Activated T-cell treated with anti-CD3 and anti-CD28 coated beads, Interleukin-2, amount 50 U/mL, for 24 hours (primary cell): ENCODE results near the gene C11orf42.
A peak's percentile ranks its signal among the peaks of the same experiment; 100 is the strongest.

Experiments
- DNase-seq: peaks from one replicate; pipeline ENCODE4 v3.0.0-alpha.2; 2020
- H3K27ac Mint-ChIP-seq: 2 replicates; pipeline ENCODE4 v1.8.0; 2020; ENCODE audit warnings: mild to moderate bottlenecking, mixed read lengths
- H3K27me3 Mint-ChIP-seq: 2 replicates; pipeline ENCODE4 v1.8.0; 2020; ENCODE audit warnings: mixed read lengths
- H3K36me3 Mint-ChIP-seq: 2 replicates; pipeline ENCODE4 v1.8.0; 2020; ENCODE audit warnings: low read depth, mixed read lengths
- H3K4me1 Mint-ChIP-seq: 2 replicates; pipeline ENCODE4 v1.8.0; 2020; ENCODE audit warnings: low read depth, mixed read lengths
- H3K4me3 Mint-ChIP-seq: 2 replicates; pipeline ENCODE4 v1.8.0; 2020; ENCODE audit warnings: mild to moderate bottlenecking, moderate library complexity, mixed read lengths
- H3K9me3 Mint-ChIP-seq: 2 replicates; pipeline ENCODE4 v1.8.0; 2020; ENCODE audit warnings: mixed read lengths

Gene C11orf42, protein sequence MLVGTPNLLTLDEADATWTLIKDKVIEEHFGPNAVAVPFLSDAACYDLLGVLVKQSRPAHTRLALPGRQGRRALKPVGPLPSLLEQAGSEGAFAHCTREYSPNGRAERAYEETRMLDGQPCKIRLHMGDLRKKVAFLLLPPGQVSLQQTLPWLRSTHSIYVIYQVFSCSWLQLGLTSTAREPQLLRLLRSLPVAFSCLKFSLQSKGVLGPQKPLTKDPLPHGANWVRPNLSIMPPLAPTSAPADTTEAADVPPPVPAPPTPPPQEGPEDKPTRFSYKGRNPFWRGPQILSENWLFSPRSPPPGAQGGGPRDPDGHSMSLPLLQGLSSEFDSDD

GRCh38 chr11:6205366-6205765 lies at the start of gene C11orf42:
Gene C11orf42 (plus strand): TSS chr11:6205557. CDS start chr11:6205616, 59 bp downstream.
- Mint-ChIP-seq H3K4me3 (no peak within 1 kb of the TSS), H3K9me3 (no peaks in the 10 kb centered on the region), H3K27me3 (no peaks in the 10 kb centered on the region), H3K36me3 (peaks cover 61% of the 10 kb centered on the region), H3K27ac (no peak within 1 kb of the TSS), H3K4me1 (peaks cover 35% of the 10 kb centered on the region)
- DNase-seq = no peak

DNA sequence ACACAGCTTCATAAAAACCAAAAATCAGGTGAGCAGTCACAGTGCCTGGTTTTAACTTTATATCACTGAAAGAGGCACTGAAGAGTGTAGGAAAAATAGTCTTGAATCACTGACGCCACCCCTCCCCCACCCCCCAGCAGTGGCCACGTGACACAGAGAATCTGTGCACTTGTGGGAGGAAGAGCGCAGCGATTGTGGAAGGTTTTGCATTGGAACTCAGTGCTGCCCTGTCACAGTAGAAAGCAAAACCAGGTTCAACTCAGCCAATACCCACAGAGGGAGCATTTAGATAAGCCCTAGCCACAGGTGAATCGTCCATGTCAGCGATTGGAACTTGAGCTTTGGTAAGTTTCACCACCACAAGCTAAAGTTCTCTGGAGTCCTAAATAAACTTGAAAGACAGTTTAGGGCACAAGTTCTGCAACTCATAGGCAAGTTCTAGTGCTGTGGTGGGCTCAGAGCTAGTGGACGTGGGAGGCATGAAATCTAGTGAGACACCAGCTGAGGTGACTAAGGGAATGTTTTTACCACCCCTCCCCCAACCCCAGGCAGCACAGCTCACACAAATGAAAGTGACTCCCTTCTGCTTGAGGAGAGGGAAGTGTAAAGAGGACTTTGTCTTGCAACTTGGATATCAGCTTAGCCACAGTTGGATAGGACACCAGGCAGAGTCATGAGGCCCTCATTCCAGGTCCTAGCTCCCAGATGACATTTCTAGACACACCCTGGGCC lies 48.6 kb upstream of the C11orf42 start:
- Mint-ChIP-seq H3K36me3 (no peaks in the 10 kb centered on the region), H3K4me1 (no peaks in the 10 kb centered on the region), H3K27me3 (peaks cover 9% of the 10 kb centered on the region), H3K4me3 (no peak overlapping the region), H3K9me3 (no peaks in the 10 kb centered on the region), H3K27ac (no peak overlapping the region)
- no peak for DNase-seq

DNA sequence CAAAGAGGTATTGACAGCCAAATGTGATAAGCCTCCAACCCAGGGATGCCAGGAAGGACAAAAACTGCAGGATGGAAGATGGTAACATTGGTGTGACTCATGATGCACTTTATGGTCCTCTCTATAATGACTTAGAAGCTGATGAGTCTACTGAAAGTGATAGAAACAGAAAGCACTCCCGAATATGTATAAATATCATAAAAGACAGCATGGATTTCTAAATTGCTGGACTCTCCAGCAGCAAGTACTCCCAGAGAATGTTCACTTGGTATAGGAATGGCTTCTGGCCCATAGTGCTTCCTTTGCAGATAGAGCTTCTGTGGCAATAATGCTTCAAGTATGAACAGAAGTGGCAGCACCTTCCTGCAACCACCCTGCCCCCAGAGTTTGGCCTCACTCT lies 35.1 kb upstream of the C11orf42 start, which contains the start of gene OR52B2:
OR52B2 (minus strand) TSS at position 101 of the 400 bp plus-strand sequence; CDS start at position 101, 0 bp downstream.
- peaks cover 34% of the 10 kb centered on the region for H3K27me3 Mint-ChIP-seq
- H3K27ac Mint-ChIP-seq = no peak within 1 kb of the TSS
- no peak within 1 kb of the TSS for H3K4me3 Mint-ChIP-seq
- DNase-seq = no peak
- peaks cover 3% of the 10 kb centered on the region for H3K9me3 Mint-ChIP-seq
- H3K4me1 Mint-ChIP-seq = no peaks in the 10 kb centered on the region
- H3K36me3 Mint-ChIP-seq = no peaks in the 10 kb centered on the region

DNA sequence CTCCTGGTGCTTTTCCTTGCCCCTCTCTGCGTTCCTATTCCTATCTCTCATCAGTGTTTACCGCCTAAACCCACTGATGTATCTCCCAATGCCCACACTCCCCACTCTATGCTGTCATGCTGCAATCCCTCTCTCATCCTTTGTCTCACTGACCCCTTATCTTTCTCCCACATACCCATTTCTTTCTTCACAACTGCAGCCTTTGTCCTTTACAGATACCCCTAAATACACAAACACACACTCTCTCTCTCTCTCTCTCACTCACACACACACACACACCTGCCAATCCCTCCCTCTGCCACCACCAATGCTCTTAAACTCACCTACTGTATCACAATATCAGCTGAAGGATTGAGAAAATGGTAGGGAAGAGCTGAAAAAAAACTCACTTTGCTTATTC lies 29.9 kb upstream of the C11orf42 start:
- Mint-ChIP-seq H3K9me3 (peaks cover 5% of the 10 kb centered on the region), H3K4me1 (peaks cover 3% of the 10 kb centered on the region), H3K36me3 (no peaks in the 10 kb centered on the region), H3K4me3 (no peak overlapping the region), H3K27me3 (peaks cover 14% of the 10 kb centered on the region), H3K27ac (no peak overlapping the region)
- DNase-seq = no peak

DNA sequence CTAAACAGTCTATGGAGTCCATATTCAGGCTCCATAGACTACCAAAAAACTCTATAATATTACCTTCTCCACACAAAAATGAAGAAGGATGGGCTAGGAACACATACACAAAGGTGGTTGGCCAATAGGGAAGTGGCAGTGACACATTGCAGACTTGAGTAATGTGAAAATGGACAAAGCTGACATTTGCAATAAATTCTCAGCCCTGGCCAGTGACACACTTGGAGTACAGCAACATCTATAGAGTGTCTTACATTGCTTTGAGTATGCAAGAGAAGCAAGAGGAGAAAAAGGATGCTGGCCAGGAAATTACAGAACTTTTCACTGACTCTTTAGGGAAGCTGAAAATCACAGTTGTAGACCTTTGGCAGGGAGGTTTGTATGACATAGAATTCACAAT lies 13.6 kb upstream of the C11orf42 start:
- no peak overlapping the region for H3K27ac Mint-ChIP-seq
- H3K36me3 Mint-ChIP-seq = no peaks in the 10 kb centered on the region
- H3K4me1 Mint-ChIP-seq = peaks cover 16% of the 10 kb centered on the region
- no peaks in the 10 kb centered on the region for H3K9me3 Mint-ChIP-seq
- DNase-seq = no peak
- H3K4me3 Mint-ChIP-seq = no peak overlapping the region
- no peaks in the 10 kb centered on the region for H3K27me3 Mint-ChIP-seq

GRCh38 chr11:6194065-6194581 lies 11.2 kb upstream of the C11orf42 start:
- no peaks in the 10 kb centered on the region for H3K27me3 Mint-ChIP-seq
- no peaks in the 10 kb centered on the region for H3K36me3 Mint-ChIP-seq
- DNase-seq = no peak
- H3K4me1 Mint-ChIP-seq = peaks cover 24% of the 10 kb centered on the region
- H3K27ac Mint-ChIP-seq = no peak overlapping the region
- H3K4me3 Mint-ChIP-seq = no peak overlapping the region
- H3K9me3 Mint-ChIP-seq = no peaks in the 10 kb centered on the region

DNA sequence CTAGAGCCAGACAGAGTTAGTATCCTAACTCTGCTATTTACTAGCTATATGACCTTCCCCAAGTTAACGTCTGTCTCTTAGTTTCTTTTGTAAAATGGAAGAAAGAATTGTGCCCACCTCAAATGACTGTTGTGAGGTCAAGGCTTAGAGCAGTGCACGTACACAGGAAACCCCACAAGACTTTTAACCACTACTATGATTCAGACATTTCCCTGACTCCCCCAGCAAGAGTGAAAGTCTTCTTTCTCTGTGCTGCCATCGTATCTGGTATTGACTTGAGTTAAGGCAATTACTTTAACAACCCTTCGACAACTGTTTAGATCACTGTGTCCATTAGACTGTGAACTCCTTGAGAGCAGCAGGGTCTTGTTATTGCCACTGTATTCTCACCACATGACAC lies 9.0 kb upstream of the C11orf42 start:
- no peak overlapping the region for H3K4me3 Mint-ChIP-seq
- no peak for DNase-seq
- no peaks in the 10 kb centered on the region for H3K27me3 Mint-ChIP-seq
- no peaks in the 10 kb centered on the region for H3K36me3 Mint-ChIP-seq
- H3K4me1 Mint-ChIP-seq = peaks cover 32% of the 10 kb centered on the region
- no peaks in the 10 kb centered on the region for H3K9me3 Mint-ChIP-seq
- H3K27ac Mint-ChIP-seq = peak overlapping the region; percentile 27

DNA sequence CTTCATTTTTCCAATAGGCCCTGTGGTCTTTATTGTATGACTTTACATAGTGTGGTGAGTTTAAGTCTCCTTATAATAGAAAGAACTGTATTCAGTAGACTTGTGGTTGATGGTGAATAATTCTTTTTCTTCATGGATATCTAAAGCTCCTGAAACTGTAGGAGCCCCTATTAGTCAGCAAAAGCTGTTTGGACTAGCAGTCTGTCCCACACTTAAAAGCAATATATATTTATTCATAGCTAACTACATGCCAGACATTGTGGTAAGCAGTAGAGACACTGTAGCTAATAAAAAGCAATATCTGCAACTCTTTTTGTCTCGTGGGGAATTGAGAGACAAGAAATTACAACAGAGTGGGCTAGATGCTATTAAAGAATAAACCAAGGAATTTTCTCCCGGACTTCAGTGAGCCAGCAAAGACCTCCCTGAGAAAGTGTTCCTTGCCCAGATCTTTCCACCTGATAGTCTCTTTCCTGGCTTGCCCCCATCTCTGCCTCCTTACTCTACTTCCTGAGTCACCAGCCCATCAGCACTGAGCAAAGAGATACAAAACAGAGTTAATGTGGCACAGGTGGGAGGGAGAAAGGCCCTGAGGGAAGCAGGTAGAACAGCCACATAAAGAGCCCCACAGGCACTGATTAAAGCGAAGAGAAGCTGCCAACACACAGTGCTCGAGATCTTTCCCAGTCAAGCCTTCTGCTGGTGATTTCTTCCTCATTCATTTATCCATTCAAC lies 7.7 kb upstream of the C11orf42 start:
- Mint-ChIP-seq H3K27me3 (no peaks in the 10 kb centered on the region), H3K36me3 (no peaks in the 10 kb centered on the region), H3K9me3 (no peaks in the 10 kb centered on the region), H3K27ac (no peak overlapping the region), H3K4me1 (peaks cover 40% of the 10 kb centered on the region), H3K4me3 (no peak overlapping the region)
- DNase-seq = no peak

DNA sequence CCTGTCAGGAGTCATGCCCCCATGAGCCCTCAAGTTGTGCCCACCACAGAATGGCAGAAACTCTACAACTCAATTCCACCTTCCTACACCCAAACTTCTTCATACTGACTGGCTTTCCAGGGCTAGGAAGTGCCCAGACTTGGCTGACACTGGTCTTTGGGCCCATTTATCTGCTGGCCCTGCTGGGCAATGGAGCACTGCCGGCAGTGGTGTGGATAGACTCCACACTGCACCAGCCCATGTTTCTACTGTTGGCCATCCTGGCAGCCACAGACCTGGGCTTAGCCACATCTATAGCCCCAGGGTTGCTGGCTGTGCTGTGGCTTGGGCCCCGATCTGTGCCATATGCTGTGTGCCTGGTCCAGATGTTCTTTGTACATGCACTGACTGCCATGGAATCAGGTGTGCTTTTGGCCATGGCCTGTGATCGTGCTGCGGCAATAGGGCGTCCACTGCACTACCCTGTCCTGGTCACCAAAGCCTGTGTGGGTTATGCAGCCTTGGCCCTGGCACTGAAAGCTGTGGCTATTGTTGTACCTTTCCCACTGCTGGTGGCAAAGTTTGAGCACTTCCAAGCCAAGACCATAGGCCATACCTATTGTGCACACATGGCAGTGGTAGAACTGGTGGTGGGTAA lies 6.1 kb upstream of the C11orf42 start, which contains the start of gene OR52W1:
OR52W1 (plus strand) TSS at position 51 of the 637 bp plus-strand sequence; CDS start at position 51, 0 bp downstream.
- Mint-ChIP-seq H3K36me3 (peaks cover 3% of the 10 kb centered on the region), H3K27me3 (no peaks in the 10 kb centered on the region), H3K9me3 (no peaks in the 10 kb centered on the region), H3K4me1 (peaks cover 50% of the 10 kb centered on the region), H3K27ac (no peak within 1 kb of the TSS), H3K4me3 (no peak within 1 kb of the TSS)
- DNase-seq = no peak

GRCh38 chr11:6200975-6201374 lies 4.4 kb upstream of the C11orf42 start:
- no peaks in the 10 kb centered on the region for H3K27me3 Mint-ChIP-seq
- no peak overlapping the region for H3K4me3 Mint-ChIP-seq
- no peaks in the 10 kb centered on the region for H3K9me3 Mint-ChIP-seq
- no peak for DNase-seq
- H3K27ac Mint-ChIP-seq = peak overlapping the region; percentile 63
- H3K36me3 Mint-ChIP-seq = peaks cover 18% of the 10 kb centered on the region
- peaks cover 51% of the 10 kb centered on the region for H3K4me1 Mint-ChIP-seq

- Mint-ChIP-seq H3K9me3 (no peaks in the 10 kb centered on the region), H3K27ac (peak overlapping the region; percentile 63), H3K4me1 (peaks cover 46% of the 10 kb centered on the region)
Measured at GRCh38 chr11:6201481-6201880, 3.9 kb upstream of the C11orf42 start.

DNA sequence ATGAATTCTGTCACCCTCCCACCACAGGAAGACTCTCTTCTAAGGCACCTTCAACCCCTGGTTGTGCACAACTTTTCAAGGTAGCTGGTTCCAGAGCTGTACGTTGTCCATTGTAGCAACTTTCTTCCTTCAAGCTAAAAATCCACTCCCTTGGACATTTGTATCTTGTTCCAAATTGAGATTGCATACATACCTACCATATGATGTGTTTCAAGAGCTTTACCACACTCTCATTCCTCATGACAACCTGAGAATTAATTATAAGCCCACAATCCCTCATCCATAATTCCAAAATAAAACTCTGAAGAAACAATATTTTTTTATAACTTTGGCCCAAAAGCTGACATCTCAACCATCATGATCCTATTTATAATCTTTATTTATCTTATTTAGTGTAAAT lies 3.3 kb upstream of the C11orf42 start:
- peaks cover 40% of the 10 kb centered on the region for H3K4me1 Mint-ChIP-seq
- no peak overlapping the region for H3K27ac Mint-ChIP-seq
- no peak for DNase-seq
- H3K36me3 Mint-ChIP-seq = peaks cover 29% of the 10 kb centered on the region
- H3K9me3 Mint-ChIP-seq = no peaks in the 10 kb centered on the region
- no peak overlapping the region for H3K4me3 Mint-ChIP-seq
- no peaks in the 10 kb centered on the region for H3K27me3 Mint-ChIP-seq

More at GRCh38 chr11:6201481-6201880, 3.9 kb upstream of the C11orf42 start:
- no peak for DNase-seq
- Mint-ChIP-seq H3K36me3 (peaks cover 23% of the 10 kb centered on the region), H3K4me3 (no peak overlapping the region), H3K27me3 (no peaks in the 10 kb centered on the region)

- DNase-seq = no peak
- Mint-ChIP-seq H3K4me3 (no peak overlapping the region), H3K36me3 (peaks cover 42% of the 10 kb centered on the region), H3K27me3 (no peaks in the 10 kb centered on the region), H3K9me3 (no peaks in the 10 kb centered on the region), H3K4me1 (peaks cover 35% of the 10 kb centered on the region), H3K27ac (peak overlapping the region; percentile 7)
Measured at GRCh38 chr11:6203327-6203726, 2.0 kb upstream of the C11orf42 start.

DNA sequence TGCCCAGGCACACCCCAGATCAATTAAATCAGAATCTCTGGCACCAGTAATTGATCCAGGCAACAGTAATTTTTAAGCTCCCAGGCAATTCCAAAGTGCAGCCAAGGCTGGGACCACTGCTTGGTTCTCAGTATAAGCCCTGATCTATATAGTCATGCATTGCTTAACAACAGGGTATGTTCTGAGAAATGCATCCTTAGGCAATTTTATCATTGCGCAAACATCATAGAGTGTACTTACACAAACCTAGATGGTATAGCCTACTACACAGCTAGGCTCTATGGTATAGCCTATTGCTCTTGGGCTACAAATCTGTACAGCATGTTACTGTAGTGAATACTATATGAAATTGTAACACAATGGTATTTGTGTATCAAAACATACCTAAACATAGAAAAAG lies 651 bp upstream of the C11orf42 start:
- H3K4me3 Mint-ChIP-seq = no peak overlapping the region
- H3K27me3 Mint-ChIP-seq = no peaks in the 10 kb centered on the region
- peaks cover 35% of the 10 kb centered on the region for H3K4me1 Mint-ChIP-seq
- peaks cover 55% of the 10 kb centered on the region for H3K36me3 Mint-ChIP-seq
- DNase-seq = no peak
- H3K27ac Mint-ChIP-seq = no peak overlapping the region
- H3K9me3 Mint-ChIP-seq = no peaks in the 10 kb centered on the region
